ENCODE data around the gene CEP164.

The CEP164 gene

DNA sequence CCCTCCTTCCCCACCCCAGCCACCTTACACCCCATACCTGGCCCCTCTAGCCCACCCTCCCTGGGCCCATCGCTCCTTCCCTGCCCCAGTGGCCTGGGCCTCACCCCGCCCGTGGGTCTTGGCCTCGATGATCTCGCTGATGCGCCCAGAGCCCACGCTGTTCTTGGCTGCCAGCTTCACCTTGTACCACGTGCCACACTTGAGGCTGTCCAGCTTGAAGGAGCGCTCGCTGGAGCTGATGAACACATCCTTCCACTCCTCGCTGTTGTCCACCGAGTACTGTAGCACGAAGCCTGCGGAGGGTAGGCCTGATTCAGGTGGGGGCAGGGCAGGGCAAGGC is 110.1 kb downstream of the CEP164 start:
- Histone ChIP-seq H3K9me2 (replicated peaks; ENCODE audit: control insufficient read depth, low read length) (no peaks in the 10 kb centered on the region), H3K4me2 (ENCODE audit: low read length) (no peak overlapping the region), H4K20me1 (ENCODE audit: control insufficient read depth, insufficient read depth, low read depth, low read length) (no peaks in the 10 kb centered on the region), H3K4me1 (ENCODE audit: control insufficient read depth, low read length) (no peaks in the 10 kb centered on the region), H3K4me3 (ENCODE audit: low read length) (no peak overlapping the region), H3K27ac (ENCODE audit: low read depth, low read length) (no peak overlapping the region), H3K79me2 (ENCODE audit: control insufficient read depth, low read length) (no peaks in the 10 kb centered on the region), H3F3A (ENCODE audit: control insufficient read depth, insufficient read depth) (no peaks in the 10 kb centered on the region), H3K9me3 (ENCODE audit: control insufficient read depth, insufficient read depth, low read length) (no peaks in the 10 kb centered on the region), H3K36me3 (ENCODE audit: control insufficient read depth, low read length) (no peaks in the 10 kb centered on the region), H3K27me3 (ENCODE audit: control insufficient read depth, low read length) (0 out of 2 replicates have a peak, but pooled peaks cover 5% of the 10 kb centered on the region)
- no peak for TF ChIP-seq EZH2phosphoT487 (IDR thresholded peaks at IDR 0.05; ENCODE audit: borderline replicate concordance, low read length)
- TF ChIP-seq, protein P1, sequence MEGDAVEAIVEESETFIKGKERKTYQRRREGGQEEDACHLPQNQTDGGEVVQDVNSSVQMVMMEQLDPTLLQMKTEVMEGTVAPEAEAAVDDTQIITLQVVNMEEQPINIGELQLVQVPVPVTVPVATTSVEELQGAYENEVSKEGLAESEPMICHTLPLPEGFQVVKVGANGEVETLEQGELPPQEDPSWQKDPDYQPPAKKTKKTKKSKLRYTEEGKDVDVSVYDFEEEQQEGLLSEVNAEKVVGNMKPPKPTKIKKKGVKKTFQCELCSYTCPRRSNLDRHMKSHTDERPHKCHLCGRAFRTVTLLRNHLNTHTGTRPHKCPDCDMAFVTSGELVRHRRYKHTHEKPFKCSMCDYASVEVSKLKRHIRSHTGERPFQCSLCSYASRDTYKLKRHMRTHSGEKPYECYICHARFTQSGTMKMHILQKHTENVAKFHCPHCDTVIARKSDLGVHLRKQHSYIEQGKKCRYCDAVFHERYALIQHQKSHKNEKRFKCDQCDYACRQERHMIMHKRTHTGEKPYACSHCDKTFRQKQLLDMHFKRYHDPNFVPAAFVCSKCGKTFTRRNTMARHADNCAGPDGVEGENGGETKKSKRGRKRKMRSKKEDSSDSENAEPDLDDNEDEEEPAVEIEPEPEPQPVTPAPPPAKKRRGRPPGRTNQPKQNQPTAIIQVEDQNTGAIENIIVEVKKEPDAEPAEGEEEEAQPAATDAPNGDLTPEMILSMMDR (IDR thresholded peaks at IDR 0.05; ENCODE audit: low read depth, low read length, poor library complexity, severe bottlenecking), result no peak

GRCh38 chr11:117438371-117439000 is 110.8 kb downstream of the CEP164 start:
- TF ChIP-seq EZH2phosphoT487 (IDR thresholded peaks at IDR 0.05; ENCODE audit: borderline replicate concordance, low read length), result no peak
- TF ChIP-seq, protein P1 (IDR thresholded peaks at IDR 0.05; ENCODE audit: low read depth, low read length, poor library complexity, severe bottlenecking), result no peak
- Histone ChIP-seq H3K27me3 (ENCODE audit: control insufficient read depth, low read length) (0 out of 2 replicates have a peak, but pooled peaks cover 5% of the 10 kb centered on the region), H3K9me2 (replicated peaks; ENCODE audit: control insufficient read depth, low read length) (no peaks in the 10 kb centered on the region), H3K27ac (ENCODE audit: low read depth, low read length) (no peak overlapping the region), H3K4me2 (ENCODE audit: low read length) (no peak overlapping the region), H4K20me1 (ENCODE audit: control insufficient read depth, insufficient read depth, low read depth, low read length) (no peaks in the 10 kb centered on the region), H3K36me3 (ENCODE audit: control insufficient read depth, low read length) (no peaks in the 10 kb centered on the region), H3K4me3 (ENCODE audit: low read length) (no peak overlapping the region), H3K9me3 (ENCODE audit: control insufficient read depth, insufficient read depth, low read length) (no peaks in the 10 kb centered on the region), H3K79me2 (ENCODE audit: control insufficient read depth, low read length) (no peaks in the 10 kb centered on the region), H3K4me1 (ENCODE audit: control insufficient read depth, low read length) (no peaks in the 10 kb centered on the region), H3F3A (ENCODE audit: control insufficient read depth, insufficient read depth) (no peaks in the 10 kb centered on the region)

DNA sequence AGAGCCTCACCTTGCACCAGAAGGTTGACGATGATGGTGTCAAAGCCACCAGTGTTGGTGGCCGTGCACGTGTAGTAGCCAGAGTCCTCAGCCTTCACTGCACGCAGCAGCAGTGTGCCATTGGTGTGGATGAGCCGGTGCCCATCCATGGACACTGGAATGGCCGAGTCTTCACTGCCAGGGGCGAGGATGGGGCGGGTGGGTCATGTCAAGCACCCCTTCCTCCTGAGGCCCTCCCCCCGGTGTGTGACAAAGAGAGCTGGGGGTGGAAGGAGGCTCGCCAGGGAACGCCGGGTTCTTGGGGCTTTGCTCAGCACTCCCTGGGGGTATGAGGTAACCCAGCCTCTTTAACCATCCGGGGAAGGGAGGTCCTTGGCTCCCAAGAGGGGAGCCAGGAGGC is 111.6 kb downstream of the CEP164 start:
- H3K4me1 ChIP-seq (ENCODE audit: control insufficient read depth, low read length), result no peaks in the 10 kb centered on the region
- no peak overlapping the region for H3K27ac ChIP-seq (ENCODE audit: low read depth, low read length)
- no peaks in the 10 kb centered on the region for H3K79me2 ChIP-seq (ENCODE audit: control insufficient read depth, low read length)
- no peaks in the 10 kb centered on the region for H4K20me1 ChIP-seq (ENCODE audit: control insufficient read depth, insufficient read depth, low read depth, low read length)
- H3K27me3 ChIP-seq (ENCODE audit: control insufficient read depth, low read length), result 0 out of 2 replicates have a peak, but pooled peaks cover 5% of the 10 kb centered on the region
- no peaks in the 10 kb centered on the region for H3F3A ChIP-seq (ENCODE audit: control insufficient read depth, insufficient read depth)
- TF ChIP-seq EZH2phosphoT487 (IDR thresholded peaks at IDR 0.05; ENCODE audit: borderline replicate concordance, low read length), result no peak
- TF ChIP-seq, protein P1 (IDR thresholded peaks at IDR 0.05; ENCODE audit: low read depth, low read length, poor library complexity, severe bottlenecking), result no peak
- no peak overlapping the region for H3K4me2 ChIP-seq (ENCODE audit: low read length)
- no peaks in the 10 kb centered on the region for H3K9me3 ChIP-seq (ENCODE audit: control insufficient read depth, insufficient read depth, low read length)
- H3K36me3 ChIP-seq (ENCODE audit: control insufficient read depth, low read length), result no peaks in the 10 kb centered on the region
- H3K4me3 ChIP-seq (ENCODE audit: low read length), result no peak overlapping the region
- no peaks in the 10 kb centered on the region for H3K9me2 ChIP-seq (replicated peaks; ENCODE audit: control insufficient read depth, low read length)
